ENCODE results near the gene DUSP22.
A peak's percentile ranks its signal among the peaks of the same experiment; 100 is the strongest.

DNA sequence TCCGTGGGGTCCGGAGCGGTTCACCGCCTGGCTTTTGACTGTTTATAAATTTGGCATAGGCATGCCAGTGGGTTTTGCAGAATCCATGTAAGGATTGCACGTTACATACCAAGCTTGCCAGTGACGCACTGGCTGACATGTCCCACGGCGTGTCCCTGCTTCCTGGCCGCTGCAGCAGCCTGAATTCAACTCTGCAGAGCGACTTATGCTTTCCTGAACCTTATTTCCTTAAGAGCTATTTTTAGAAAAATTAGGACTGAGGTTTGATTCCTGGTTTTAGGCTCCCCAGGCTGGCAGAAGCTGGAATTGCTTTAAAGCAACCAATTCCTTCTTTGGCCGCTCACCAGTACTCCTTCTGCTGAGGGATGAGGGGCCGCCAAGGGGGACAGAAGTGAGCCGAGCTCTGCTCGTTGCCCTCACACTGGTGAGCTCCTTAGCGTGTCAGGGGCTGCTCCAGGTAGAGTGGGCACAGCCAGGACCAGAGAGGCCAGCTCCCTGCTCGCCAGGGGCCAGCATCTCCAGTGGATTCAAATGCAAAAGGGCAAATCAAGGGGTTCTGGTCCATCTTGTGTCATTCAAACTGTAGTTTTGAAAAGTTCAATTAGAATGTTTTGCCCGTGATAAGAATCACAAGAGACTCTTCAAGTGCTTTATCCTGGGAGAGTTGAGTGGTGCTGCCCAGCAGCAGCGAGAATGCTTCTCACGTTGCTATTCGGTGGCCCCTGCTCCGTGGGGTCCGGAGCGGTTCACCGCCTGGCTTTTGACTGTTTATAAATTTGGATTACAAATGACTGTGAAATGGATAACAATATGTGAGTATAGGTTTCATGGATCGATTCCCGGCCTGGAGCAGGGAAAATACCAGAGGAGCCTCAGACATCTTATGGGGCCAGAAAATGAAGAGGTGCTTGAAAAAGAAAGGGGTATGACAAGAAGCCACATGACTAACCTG lies 81.8 kb downstream of the DUSP22 start:
- TF ChIP-seq, protein P1, sequence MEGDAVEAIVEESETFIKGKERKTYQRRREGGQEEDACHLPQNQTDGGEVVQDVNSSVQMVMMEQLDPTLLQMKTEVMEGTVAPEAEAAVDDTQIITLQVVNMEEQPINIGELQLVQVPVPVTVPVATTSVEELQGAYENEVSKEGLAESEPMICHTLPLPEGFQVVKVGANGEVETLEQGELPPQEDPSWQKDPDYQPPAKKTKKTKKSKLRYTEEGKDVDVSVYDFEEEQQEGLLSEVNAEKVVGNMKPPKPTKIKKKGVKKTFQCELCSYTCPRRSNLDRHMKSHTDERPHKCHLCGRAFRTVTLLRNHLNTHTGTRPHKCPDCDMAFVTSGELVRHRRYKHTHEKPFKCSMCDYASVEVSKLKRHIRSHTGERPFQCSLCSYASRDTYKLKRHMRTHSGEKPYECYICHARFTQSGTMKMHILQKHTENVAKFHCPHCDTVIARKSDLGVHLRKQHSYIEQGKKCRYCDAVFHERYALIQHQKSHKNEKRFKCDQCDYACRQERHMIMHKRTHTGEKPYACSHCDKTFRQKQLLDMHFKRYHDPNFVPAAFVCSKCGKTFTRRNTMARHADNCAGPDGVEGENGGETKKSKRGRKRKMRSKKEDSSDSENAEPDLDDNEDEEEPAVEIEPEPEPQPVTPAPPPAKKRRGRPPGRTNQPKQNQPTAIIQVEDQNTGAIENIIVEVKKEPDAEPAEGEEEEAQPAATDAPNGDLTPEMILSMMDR (IDR thresholded peaks at IDR 0.05), result peak in 1 of 5 experiments; percentile 13
- TF ChIP-seq POLR2A (IDR thresholded peaks at IDR 0.05), result no peak
- TF ChIP-seq EP300 (IDR thresholded peaks at IDR 0.05), result no peak

All from tibial nerve (tissue), 4 donors.